ENCODE measurements around the gene MEF2A.
"Not testable (repeated sequence)": the region's sequence is repeated elsewhere in the genome, so short reads cannot be mapped to it uniquely, and the experiment has no call there.

Gene MEF2A

DNA sequence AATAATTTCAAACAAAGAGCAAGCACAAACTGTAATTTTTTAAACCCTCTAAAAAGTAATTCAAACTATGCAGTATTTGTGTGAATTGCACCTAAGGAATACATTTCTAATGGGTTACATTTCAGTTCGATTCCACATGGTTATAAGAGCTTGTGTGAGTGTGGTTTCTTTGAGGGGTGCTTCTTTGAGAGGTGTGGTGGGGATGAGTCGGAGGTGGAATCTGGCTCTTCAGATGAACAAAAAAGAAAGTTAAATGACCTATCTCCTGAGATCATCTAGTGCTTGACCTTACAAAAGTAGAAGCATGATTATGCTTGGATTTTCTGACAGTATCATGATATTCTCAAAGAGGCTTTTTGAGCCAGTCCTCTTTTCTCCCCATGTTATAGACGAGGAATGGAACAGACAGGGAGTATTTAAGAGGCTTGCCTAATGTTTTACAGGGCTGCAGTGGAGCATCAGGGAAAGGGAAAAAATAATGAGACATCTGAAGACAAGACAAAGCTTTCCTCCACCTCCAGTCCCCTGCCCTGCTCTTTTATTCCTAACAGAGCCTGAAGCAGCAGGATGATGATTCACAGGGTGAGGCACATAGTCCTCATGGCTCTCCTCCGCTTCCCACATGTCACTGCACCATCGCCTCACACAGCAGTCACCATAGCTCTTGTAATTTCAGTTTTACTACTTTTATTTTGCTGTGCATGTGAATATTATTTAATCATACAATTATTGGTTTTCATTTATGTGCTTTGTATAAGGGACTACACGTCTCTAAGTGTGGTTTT, 85.4 kb downstream of the MEF2A start:
- peaks cover 9% of the 10 kb centered on the region for H3K4me1 ChIP-seq (ENCODE audit: control insufficient read depth, insufficient read depth, low read length)
- DNase-seq (ENCODE audit: low read depth): peak; percentile 45
- H3K9ac ChIP-seq (ENCODE audit: low read length): no peak overlapping the region
- H3K36me3 ChIP-seq (ENCODE audit: control insufficient read depth, insufficient read depth, low read length, severe bottlenecking): peaks cover 28% of the 10 kb centered on the region
- no peak overlapping the region for H3K4me3 ChIP-seq (ENCODE audit: low read length)
- no peaks in the 10 kb centered on the region for H3K9me3 ChIP-seq (ENCODE audit: control insufficient read depth, low read length)
- no peaks in the 10 kb centered on the region for H3K27me3 ChIP-seq (replicated peaks; ENCODE audit: control insufficient read depth, insufficient read depth, low read length)

- Histone ChIP-seq H3K4me1 (ENCODE audit: control insufficient read depth, insufficient read depth, low read length) (peaks cover 6% of the 10 kb centered on the region), H3K36me3 (ENCODE audit: control insufficient read depth, insufficient read depth, low read length, severe bottlenecking) (peaks cover 5% of the 10 kb centered on the region), H3K9me3 (ENCODE audit: control insufficient read depth, low read length) (no peaks in the 10 kb centered on the region), H3K27me3 (replicated peaks; ENCODE audit: control insufficient read depth, insufficient read depth, low read length) (no peaks in the 10 kb centered on the region), H3K4me3 (ENCODE audit: low read length) (no peak overlapping the region), H3K9ac (ENCODE audit: low read length) (no peak overlapping the region)
- no peak for DNase-seq (ENCODE audit: low read depth)
Observed at GRCh38 chr15:99656205-99656604, 90.4 kb downstream of the MEF2A start.

- DNase-seq (ENCODE audit: low read depth): no peak
- Histone ChIP-seq H3K9me3 (ENCODE audit: control insufficient read depth, low read length) (no peaks in the 10 kb centered on the region), H3K4me1 (ENCODE audit: control insufficient read depth, insufficient read depth, low read length) (peaks cover 4% of the 10 kb centered on the region), H3K9ac (ENCODE audit: low read length) (no peak overlapping the region), H3K27me3 (replicated peaks; ENCODE audit: control insufficient read depth, insufficient read depth, low read length) (no peaks in the 10 kb centered on the region), H3K36me3 (ENCODE audit: control insufficient read depth, insufficient read depth, low read length, severe bottlenecking) (peaks cover 10% of the 10 kb centered on the region), H3K4me3 (ENCODE audit: low read length) (no peak overlapping the region)
Observed at GRCh38 chr15:99657996-99658395, 92.2 kb downstream of the MEF2A start.

GRCh38 chr15:99662903-99663302, 97.1 kb downstream of the MEF2A start:
- no peak for DNase-seq (ENCODE audit: low read depth)
- Histone ChIP-seq H3K27me3 (replicated peaks; ENCODE audit: control insufficient read depth, insufficient read depth, low read length) (no peaks in the 10 kb centered on the region), H3K4me1 (ENCODE audit: control insufficient read depth, insufficient read depth, low read length) (peaks cover 4% of the 10 kb centered on the region), H3K4me3 (ENCODE audit: low read length) (no peak overlapping the region), H3K9ac (ENCODE audit: low read length) (no peak overlapping the region), H3K9me3 (ENCODE audit: control insufficient read depth, low read length) (no peaks in the 10 kb centered on the region), H3K36me3 (ENCODE audit: control insufficient read depth, insufficient read depth, low read length, severe bottlenecking) (peaks cover 28% of the 10 kb centered on the region)

- not testable (repeated sequence) for H3K27me3 ChIP-seq (replicated peaks; ENCODE audit: control insufficient read depth, insufficient read depth, low read length); DNase-seq (ENCODE audit: low read depth); H3K4me1 ChIP-seq (ENCODE audit: control insufficient read depth, insufficient read depth, low read length); H3K9me3 ChIP-seq (ENCODE audit: control insufficient read depth, low read length); H3K9ac ChIP-seq (ENCODE audit: low read length); H3K4me3 ChIP-seq (ENCODE audit: low read length)
- H3K36me3 ChIP-seq (ENCODE audit: control insufficient read depth, insufficient read depth, low read length, severe bottlenecking): peaks cover 23% of the 10 kb centered on the region
Observed at GRCh38 chr15:99666073-99666472, 100.3 kb downstream of the MEF2A start.

DNA sequence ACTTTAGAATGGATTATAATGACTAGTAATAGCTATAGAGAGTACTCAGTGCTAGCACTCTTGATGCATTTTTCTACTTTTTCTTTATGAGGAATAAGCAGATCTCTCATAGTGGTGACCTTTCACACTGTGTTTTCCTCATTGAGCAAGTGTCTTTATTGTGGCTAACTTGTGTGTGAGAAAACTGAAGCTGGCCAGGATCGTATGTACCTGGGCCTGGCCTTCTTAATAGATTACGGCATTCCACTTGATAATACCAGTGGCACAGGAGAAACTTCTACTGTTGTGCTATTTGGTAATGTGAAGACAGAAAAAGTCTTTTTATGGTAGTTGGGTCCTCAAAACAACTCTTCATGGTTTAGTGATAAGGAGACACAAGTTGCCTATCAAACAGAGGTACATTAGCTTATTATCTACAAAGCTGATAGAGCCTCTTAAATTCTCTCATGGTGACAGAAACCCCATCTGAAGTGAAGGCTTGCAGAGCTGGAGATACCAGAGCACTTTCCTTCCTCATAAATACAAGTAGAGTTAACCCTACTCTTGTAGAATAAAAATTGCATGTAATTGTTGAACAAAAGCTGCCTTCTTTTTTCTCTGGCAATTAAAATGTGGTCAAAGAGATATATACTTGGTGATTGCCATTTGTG, 102.9 kb downstream of the MEF2A start:
- Histone ChIP-seq H3K4me3 (ENCODE audit: low read length) (no peak overlapping the region), H3K27me3 (replicated peaks; ENCODE audit: control insufficient read depth, insufficient read depth, low read length) (no peaks in the 10 kb centered on the region), H3K4me1 (ENCODE audit: control insufficient read depth, insufficient read depth, low read length) (peaks cover 16% of the 10 kb centered on the region), H3K36me3 (ENCODE audit: control insufficient read depth, insufficient read depth, low read length, severe bottlenecking) (peaks cover 17% of the 10 kb centered on the region), H3K9ac (ENCODE audit: low read length) (no peak overlapping the region), H3K9me3 (ENCODE audit: control insufficient read depth, low read length) (no peaks in the 10 kb centered on the region)
- DNase-seq (ENCODE audit: low read depth): no peak

DNA sequence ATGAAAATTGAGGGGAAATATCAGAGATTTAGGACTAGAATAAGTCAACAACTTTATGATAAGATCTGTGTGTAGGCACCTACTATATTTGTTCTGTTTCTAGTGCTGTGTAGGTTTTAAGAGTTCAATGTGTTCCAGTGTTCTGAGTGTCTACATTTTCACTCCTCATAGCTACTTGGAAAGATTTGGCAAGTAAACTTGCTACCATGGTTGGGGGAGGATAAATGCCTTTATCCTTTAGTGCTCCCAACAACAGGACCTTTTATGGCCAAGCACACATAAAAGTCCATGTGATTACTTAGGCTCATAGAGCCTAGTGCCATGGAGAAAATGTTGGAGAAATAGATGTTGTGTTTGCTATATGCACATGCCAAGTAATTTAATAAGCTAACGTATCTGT, 103.5 kb downstream of the MEF2A start:
- peaks cover 13% of the 10 kb centered on the region for H3K36me3 ChIP-seq (ENCODE audit: control insufficient read depth, insufficient read depth, low read length, severe bottlenecking)
- DNase-seq (ENCODE audit: low read depth): no peak
- H3K4me1 ChIP-seq (ENCODE audit: control insufficient read depth, insufficient read depth, low read length): peaks cover 16% of the 10 kb centered on the region
- H3K27me3 ChIP-seq (replicated peaks; ENCODE audit: control insufficient read depth, insufficient read depth, low read length): no peaks in the 10 kb centered on the region
- no peak overlapping the region for H3K4me3 ChIP-seq (ENCODE audit: low read length)
- no peak overlapping the region for H3K9ac ChIP-seq (ENCODE audit: low read length)
- H3K9me3 ChIP-seq (ENCODE audit: control insufficient read depth, low read length): no peaks in the 10 kb centered on the region

DNA sequence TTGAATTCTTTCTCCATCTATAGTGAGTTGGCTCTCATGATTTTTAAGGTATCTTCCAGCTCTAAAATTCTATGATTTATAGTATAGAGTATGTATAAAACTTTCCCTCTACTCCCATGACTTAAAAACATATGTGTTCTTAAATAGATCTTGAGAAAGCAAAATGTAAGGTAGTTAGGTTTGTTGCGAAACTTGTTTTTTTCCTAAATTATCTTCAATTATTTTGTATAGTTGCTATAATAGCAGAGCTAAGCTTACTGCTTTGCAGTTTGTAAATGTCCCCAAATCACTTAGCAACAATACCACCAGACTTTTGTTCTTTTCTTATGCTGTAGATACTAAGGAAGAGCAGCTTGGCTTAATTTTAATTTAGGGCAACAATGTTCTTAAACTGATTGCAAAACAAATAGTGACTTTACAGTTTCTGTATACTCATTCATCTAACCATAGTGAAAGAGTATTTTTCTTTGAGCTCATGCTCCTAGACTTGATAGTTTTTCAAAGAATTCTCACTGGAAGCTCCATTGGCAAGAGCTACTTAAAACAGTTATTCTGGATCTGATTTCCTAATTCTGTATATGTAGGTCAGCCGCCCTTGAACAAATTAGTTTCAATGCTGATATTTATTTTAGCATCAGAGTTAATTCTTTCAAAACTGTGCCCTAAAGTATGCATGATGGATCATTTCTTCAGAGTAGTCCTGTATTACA, 106.3 kb downstream of the MEF2A start:
- Histone ChIP-seq H3K27me3 (replicated peaks; ENCODE audit: control insufficient read depth, insufficient read depth, low read length) (no peaks in the 10 kb centered on the region), H3K9ac (ENCODE audit: low read length) (no peak overlapping the region), H3K4me1 (ENCODE audit: control insufficient read depth, insufficient read depth, low read length) (peaks cover 16% of the 10 kb centered on the region), H3K4me3 (ENCODE audit: low read length) (no peak overlapping the region), H3K36me3 (ENCODE audit: control insufficient read depth, insufficient read depth, low read length, severe bottlenecking) (peaks cover 25% of the 10 kb centered on the region), H3K9me3 (ENCODE audit: control insufficient read depth, low read length) (no peaks in the 10 kb centered on the region)
- peak; percentile 58 for DNase-seq (ENCODE audit: low read depth)

DNA sequence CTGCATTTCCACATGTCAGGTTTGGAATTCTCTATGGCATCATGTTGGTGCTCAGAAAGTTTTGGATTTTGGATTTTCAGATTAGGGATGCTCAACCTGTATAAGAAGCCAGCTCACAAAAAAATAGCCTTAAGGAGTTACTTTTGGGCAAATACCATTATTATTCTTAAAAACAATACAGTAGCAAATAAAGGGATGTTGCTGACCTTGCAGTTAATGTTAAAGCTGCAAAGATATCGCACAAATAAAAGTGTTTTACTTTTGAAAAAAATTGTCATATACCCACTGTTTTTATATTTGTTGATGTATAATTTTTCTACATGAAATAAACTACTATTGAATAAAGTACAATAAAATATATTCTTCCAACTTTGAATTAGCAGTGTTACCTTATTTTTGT, 107.3 kb downstream of the MEF2A start:
- Histone ChIP-seq H3K4me3 (ENCODE audit: low read length) (no peak overlapping the region), H3K27me3 (replicated peaks; ENCODE audit: control insufficient read depth, insufficient read depth, low read length) (no peaks in the 10 kb centered on the region), H3K9ac (ENCODE audit: low read length) (no peak overlapping the region), H3K36me3 (ENCODE audit: control insufficient read depth, insufficient read depth, low read length, severe bottlenecking) (peaks cover 23% of the 10 kb centered on the region), H3K4me1 (ENCODE audit: control insufficient read depth, insufficient read depth, low read length) (peaks cover 23% of the 10 kb centered on the region), H3K9me3 (ENCODE audit: control insufficient read depth, low read length) (no peaks in the 10 kb centered on the region)
- no peak for DNase-seq (ENCODE audit: low read depth)

DNA sequence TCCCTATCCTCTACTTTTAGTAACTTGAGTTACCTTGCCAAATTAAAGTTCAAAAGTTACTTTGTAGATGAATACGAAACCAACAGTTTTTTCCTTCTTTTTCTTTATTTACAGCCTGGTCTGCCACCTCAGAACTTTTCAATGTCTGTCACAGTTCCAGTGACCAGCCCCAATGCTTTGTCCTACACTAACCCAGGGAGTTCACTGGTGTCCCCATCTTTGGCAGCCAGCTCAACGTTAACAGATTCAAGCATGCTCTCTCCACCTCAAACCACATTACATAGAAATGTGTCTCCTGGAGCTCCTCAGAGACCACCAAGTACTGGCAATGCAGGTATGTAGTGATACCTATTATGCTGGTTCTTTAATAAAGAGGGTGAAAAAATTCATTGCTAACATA, 108.5 kb downstream of the MEF2A start:
- peaks cover 34% of the 10 kb centered on the region for H3K36me3 ChIP-seq (ENCODE audit: control insufficient read depth, insufficient read depth, low read length, severe bottlenecking)
- no peaks in the 10 kb centered on the region for H3K9me3 ChIP-seq (ENCODE audit: control insufficient read depth, low read length)
- H3K9ac ChIP-seq (ENCODE audit: low read length): no peak overlapping the region
- H3K27me3 ChIP-seq (replicated peaks; ENCODE audit: control insufficient read depth, insufficient read depth, low read length): no peaks in the 10 kb centered on the region
- H3K4me1 ChIP-seq (ENCODE audit: control insufficient read depth, insufficient read depth, low read length): peaks cover 23% of the 10 kb centered on the region
- no peak overlapping the region for H3K4me3 ChIP-seq (ENCODE audit: low read length)
- no peak for DNase-seq (ENCODE audit: low read depth)

DNA sequence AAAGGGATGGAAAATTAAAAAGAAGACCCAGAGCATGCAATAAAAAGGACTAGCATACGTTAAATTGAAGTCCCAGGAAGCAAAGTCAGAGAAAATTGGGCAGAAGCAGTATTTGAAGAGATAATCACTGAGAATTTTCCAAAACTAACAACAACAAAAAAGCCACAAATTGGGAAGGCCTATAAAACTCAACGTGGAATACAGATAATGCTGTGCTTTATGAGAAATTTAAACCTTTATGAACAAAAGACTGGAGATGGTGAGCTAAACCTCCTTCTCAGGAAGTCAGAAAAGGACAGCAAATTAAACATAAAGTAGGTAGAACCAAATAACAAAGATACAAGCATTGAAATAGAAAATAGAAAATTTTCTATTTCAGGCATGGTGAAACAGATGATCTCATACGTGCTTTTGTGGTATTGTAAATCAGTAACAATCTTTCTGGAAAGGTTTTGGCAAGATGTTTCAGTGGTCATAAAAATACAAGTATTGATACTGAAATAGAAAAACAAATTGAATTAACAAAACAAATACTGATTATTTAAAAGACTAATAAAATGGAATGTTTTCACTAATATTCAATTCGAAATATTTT, 111.9 kb downstream of the MEF2A start:
- H3K4me3 ChIP-seq (ENCODE audit: low read length): no peak overlapping the region
- peaks cover 49% of the 10 kb centered on the region for H3K36me3 ChIP-seq (ENCODE audit: control insufficient read depth, insufficient read depth, low read length, severe bottlenecking)
- H3K27me3 ChIP-seq (replicated peaks; ENCODE audit: control insufficient read depth, insufficient read depth, low read length): no peaks in the 10 kb centered on the region
- no peak overlapping the region for H3K9ac ChIP-seq (ENCODE audit: low read length)
- no peak for DNase-seq (ENCODE audit: low read depth)
- H3K9me3 ChIP-seq (ENCODE audit: control insufficient read depth, low read length): no peaks in the 10 kb centered on the region
- peaks cover 10% of the 10 kb centered on the region for H3K4me1 ChIP-seq (ENCODE audit: control insufficient read depth, insufficient read depth, low read length)

Measured in adipocyte (in vitro differentiated cells).